ENCODE data around the gene ENTR1. TPM values are rescaled to one million over a fixed set of nuclear protein-coding genes. Genes with fewer than 3 reads are reported as not detected.

ENTR1 gene
- total and polyA plus RNA-seq, 2 of the 13 experiments (the other 11 are each of a cell fraction or from before 2014, with no cell fraction given): 70.1 to 76.4 TPM

DNA sequence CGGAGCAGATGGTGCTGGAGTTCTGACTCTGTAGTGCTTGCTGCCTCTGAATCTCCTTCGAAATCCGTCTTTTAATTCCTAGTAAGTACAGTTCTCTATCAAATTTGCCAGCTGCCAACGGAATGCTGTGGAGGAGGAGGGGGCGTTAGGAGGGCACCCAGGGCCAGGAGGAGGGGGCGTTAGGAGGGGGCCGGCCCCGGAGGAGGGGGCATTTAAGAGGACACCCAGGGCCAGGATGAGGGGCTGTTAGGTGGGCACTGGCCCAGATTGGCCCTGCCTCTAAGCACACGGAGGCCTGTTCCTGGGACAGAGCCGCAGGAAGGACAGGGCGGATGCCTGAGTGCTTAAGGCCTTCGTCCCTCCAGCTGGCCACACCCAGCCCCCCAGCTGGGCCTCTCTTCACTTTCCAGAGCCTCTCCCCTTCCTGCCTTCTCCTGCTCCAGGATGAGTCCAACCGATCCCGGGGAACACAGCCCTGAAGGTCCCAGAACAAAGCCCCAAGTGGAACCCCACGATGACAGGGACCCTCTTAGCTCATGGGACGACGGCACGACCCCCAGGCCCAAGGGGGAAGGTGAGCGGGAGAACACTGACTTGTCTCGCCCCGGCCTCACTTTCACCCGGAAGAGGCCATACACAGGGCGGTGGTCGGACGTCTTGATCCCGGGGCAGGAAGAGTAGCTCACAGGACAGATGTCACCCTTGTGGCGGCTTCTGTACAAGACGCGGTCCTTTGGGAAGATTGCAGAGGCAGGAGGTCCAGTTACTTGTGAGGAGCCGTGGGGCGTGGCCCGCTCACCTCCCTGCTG, 19.5 kb upstream of the ENTR1 start:
- ChIA-PET POLR2A (no interaction called here), CTCF (ENCODE audit: low intra/inter-chr PET ratio, low total read pairs) (no interaction called here)
- no peak for DNase-seq (ENCODE audit: low spot score)
- no peak; the same call in 2 of the 3 replicates for ATAC-seq
- Histone ChIP-seq H3K9me3 (ENCODE audit: low read length) (no peaks in the 10 kb centered on the region), H3K4me3 (replicated peaks in 1 of 3; ENCODE audit: insufficient read depth in 1 of 3, low read depth in 2 of 3, low read length in 3 of 3) (no peak overlapping the region), H3K9ac (ENCODE audit: insufficient read depth, low read depth, low read length) (no peak overlapping the region), H3K27ac (ENCODE audit: extremely low read length, insufficient read depth, low read length) (no peak overlapping the region), H3K4me1 (ENCODE audit: insufficient read depth, low read length) (no peaks in the 10 kb centered on the region), H3K36me3 (replicated peaks in 1 of 2; ENCODE audit: control insufficient read depth in 1 of 2, insufficient read depth in 2 of 2, low read length in 2 of 2) (peaks cover 4 to 6% of the 10 kb centered on the region in 2 experiments; a peak in 3 of 5 replicates), H3K27me3 (ENCODE audit: control insufficient read depth in 1 of 2, insufficient read depth in 2 of 2, low read length in 2 of 2) (no peaks in the 10 kb centered on the region), H2AFZ (ENCODE audit: low read length) (no peak overlapping the region), H3K4me2 (ENCODE audit: low read depth, low read length) (no peak overlapping the region), H3K79me2 (ENCODE audit: insufficient read depth, low read length) (no peaks in the 10 kb centered on the region), H4K20me1 (ENCODE audit: insufficient read depth, low read length) (no peaks in the 10 kb centered on the region)
- BruUV-seq (replicated peaks): no TSS peak
- WGBS (ENCODE audit: low lambda C conversion rate): 87% methylated on average over 20 of the region's 32 CpGs
- no peak for FAIRE-seq
- in situ Hi-C loops (cut with HindIII; ENCODE audit: extremely low pct_ligation_motif_present, low pct_unique_long_range_greater_than_20kb): no loop called here
- intact Hi-C loops (cut with micrococcal nuclease; ENCODE audit: unreplicated experiment): no loop called here
- TF ChIP-seq ZNF703 (CRISPR knock-in tag; IDR thresholded peaks at IDR 0.05; ENCODE audit: borderline replicate concordance) (no peak), JARID2 (CRISPR knock-in tag; IDR thresholded peaks at IDR 0.05; ENCODE audit: insufficient replicate concordance) (no peak), REPIN1 (CRISPR knock-in tag; IDR thresholded peaks at IDR 0.05; ENCODE audit: borderline replicate concordance, low read depth) (no peak), ZNF430 (CRISPR knock-in tag; IDR thresholded peaks at IDR 0.05) (no peak), ZNF605 (CRISPR knock-in tag; IDR thresholded peaks at IDR 0.05) (no peak), ZBTB8A (CRISPR knock-in tag; IDR thresholded peaks at IDR 0.05; ENCODE audit: borderline replicate concordance, low read depth) (no peak), KMT2B (CRISPR knock-in tag; IDR thresholded peaks at IDR 0.05) (no peak), ZBTB1 (CRISPR knock-in tag; IDR thresholded peaks at IDR 0.05; ENCODE audit: borderline replicate concordance) (no peak), PRPF4 (IDR thresholded peaks at IDR 0.05; ENCODE audit: low read depth, low read length, poor library complexity, severe bottlenecking) (no peak), SRSF1 (optimal IDR thresholded peaks at IDR 0.05; ENCODE audit: low read depth, low read length) (no peak), ZNF546 (CRISPR knock-in tag; conservative IDR thresholded peaks at IDR 0.05) (no peak), STAT5B (CRISPR knock-in tag; IDR thresholded peaks at IDR 0.05) (no peak)
- TF ChIP-seq, protein P1, sequence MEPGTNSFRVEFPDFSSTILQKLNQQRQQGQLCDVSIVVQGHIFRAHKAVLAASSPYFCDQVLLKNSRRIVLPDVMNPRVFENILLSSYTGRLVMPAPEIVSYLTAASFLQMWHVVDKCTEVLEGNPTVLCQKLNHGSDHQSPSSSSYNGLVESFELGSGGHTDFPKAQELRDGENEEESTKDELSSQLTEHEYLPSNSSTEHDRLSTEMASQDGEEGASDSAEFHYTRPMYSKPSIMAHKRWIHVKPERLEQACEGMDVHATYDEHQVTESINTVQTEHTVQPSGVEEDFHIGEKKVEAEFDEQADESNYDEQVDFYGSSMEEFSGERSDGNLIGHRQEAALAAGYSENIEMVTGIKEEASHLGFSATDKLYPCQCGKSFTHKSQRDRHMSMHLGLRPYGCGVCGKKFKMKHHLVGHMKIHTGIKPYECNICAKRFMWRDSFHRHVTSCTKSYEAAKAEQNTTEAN (CRISPR knock-in tag; conservative IDR thresholded peaks at IDR 0.05): no peak
- TF ChIP-seq, protein P2, sequence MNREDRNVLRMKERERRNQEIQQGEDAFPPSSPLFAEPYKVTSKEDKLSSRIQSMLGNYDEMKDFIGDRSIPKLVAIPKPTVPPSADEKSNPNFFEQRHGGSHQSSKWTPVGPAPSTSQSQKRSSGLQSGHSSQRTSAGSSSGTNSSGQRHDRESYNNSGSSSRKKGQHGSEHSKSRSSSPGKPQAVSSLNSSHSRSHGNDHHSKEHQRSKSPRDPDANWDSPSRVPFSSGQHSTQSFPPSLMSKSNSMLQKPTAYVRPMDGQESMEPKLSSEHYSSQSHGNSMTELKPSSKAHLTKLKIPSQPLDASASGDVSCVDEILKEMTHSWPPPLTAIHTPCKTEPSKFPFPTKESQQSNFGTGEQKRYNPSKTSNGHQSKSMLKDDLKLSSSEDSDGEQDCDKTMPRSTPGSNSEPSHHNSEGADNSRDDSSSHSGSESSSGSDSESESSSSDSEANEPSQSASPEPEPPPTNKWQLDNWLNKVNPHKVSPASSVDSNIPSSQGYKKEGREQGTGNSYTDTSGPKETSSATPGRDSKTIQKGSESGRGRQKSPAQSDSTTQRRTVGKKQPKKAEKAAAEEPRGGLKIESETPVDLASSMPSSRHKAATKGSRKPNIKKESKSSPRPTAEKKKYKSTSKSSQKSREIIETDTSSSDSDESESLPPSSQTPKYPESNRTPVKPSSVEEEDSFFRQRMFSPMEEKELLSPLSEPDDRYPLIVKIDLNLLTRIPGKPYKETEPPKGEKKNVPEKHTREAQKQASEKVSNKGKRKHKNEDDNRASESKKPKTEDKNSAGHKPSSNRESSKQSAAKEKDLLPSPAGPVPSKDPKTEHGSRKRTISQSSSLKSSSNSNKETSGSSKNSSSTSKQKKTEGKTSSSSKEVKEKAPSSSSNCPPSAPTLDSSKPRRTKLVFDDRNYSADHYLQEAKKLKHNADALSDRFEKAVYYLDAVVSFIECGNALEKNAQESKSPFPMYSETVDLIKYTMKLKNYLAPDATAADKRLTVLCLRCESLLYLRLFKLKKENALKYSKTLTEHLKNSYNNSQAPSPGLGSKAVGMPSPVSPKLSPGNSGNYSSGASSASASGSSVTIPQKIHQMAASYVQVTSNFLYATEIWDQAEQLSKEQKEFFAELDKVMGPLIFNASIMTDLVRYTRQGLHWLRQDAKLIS (CRISPR knock-in tag; IDR thresholded peaks at IDR 0.05): no peak
- TF ChIP-seq, protein P3, sequence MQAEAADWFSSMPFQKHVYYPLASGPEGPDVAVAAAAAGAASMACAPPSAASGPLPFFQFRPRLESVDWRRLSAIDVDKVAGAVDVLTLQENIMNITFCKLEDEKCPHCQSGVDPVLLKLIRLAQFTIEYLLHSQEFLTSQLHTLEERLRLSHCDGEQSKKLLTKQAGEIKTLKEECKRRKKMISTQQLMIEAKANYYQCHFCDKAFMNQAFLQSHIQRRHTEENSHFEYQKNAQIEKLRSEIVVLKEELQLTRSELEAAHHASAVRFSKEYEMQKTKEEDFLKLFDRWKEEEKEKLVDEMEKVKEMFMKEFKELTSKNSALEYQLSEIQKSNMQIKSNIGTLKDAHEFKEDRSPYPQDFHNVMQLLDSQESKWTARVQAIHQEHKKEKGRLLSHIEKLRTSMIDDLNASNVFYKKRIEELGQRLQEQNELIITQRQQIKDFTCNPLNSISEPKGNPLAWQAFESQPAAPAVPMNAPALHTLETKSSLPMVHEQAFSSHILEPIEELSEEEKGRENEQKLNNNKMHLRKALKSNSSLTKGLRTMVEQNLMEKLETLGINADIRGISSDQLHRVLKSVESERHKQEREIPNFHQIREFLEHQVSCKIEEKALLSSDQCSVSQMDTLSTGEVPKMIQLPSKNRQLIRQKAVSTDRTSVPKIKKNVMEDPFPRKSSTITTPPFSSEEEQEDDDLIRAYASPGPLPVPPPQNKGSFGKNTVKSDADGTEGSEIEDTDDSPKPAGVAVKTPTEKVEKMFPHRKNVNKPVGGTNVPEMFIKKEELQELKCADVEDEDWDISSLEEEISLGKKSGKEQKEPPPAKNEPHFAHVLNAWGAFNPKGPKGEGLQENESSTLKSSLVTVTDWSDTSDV (CRISPR knock-in tag; IDR thresholded peaks at IDR 0.05): no peak

Data from HepG2 (cell line).